Lung (tissue), 12 donors: ENCODE data around the gene EXOC4. TPM values are rescaled to one million over a fixed set of nuclear protein-coding genes. Genes with fewer than 3 reads are reported as not detected.
"Not testable (repeated sequence)": the region's sequence is repeated elsewhere in the genome, so short reads cannot be mapped to it uniquely, and the experiment has no call there.

Source experiments
- ATAC-seq: fragments of 200-7000 bp; cut with Tn5 transposase; one replicate; pipeline ENCODE4 v1.9.1; 2020; ENCODE audit warnings: moderate number of reproducible peaks; ENCODE audit not compliant: insufficient read depth, low FRiP score
- DNase-seq, 3 donors: peaks; one replicate each; pipeline ENCODE4 v3.0.0-alpha.2; 2013 to 2017
- H3K27ac ChIP-seq, 2 donors: one replicate each; pipeline ENCODE4 v1.5.1; 2013; ENCODE audit warnings: mild to moderate bottlenecking in 2 of 2, moderate library complexity in 2 of 2, control low read depth in 1 of 2, inconsistent platforms in 1 of 2, low read depth in 1 of 2, low read length in 1 of 2
- H3K27me3 ChIP-seq, 3 donors: one replicate each; pipeline ENCODE4 v1.5.1; 2013; ENCODE audit warnings: low read length in 2 of 3; ENCODE audit not compliant: control insufficient read depth in 3 of 3, insufficient read depth in 3 of 3
- H3K36me3 ChIP-seq, 4 donors: one replicate each; pipeline ENCODE4 v1.5.1; 2013; ENCODE audit warnings: low read length in 4 of 4, mild to moderate bottlenecking in 1 of 4, moderate library complexity in 1 of 4; ENCODE audit not compliant: control insufficient read depth in 4 of 4, insufficient read depth in 4 of 4
- H3K4me1 ChIP-seq, 5 donors: one replicate each; pipeline ENCODE4 v1.5.1; 2013; ENCODE audit warnings: low read length in 5 of 5, mild to moderate bottlenecking in 2 of 5, moderate library complexity in 1 of 5; ENCODE audit not compliant: control insufficient read depth in 5 of 5, insufficient read depth in 5 of 5
- H3K4me3 ChIP-seq: one replicate; pipeline ENCODE4 v1.5.1; 2013; ENCODE audit warnings: mild to moderate bottlenecking, control low read depth, moderate library complexity
- H3K9ac ChIP-seq, 2 donors: one replicate each; pipeline ENCODE4 v1.5.1; 2013; ENCODE audit warnings: low read length in 2 of 2, control low read depth in 1 of 2; ENCODE audit not compliant: insufficient read depth in 1 of 2
- H3K9me3 ChIP-seq, 4 donors: one replicate each; pipeline ENCODE4 v1.5.1; 2013; ENCODE audit warnings: low read length in 3 of 4, mild to moderate bottlenecking in 1 of 4, moderate library complexity in 1 of 4; ENCODE audit not compliant: control insufficient read depth in 4 of 4, insufficient read depth in 3 of 4
- WGBS, 2 donors: extraction: QIAGEN DNeasy Blood & Tissue Kit; methylation state at CpG; one replicate each; pipeline ENCODE4 v1.1.7; 2013; 5-methylcytosine and 5-hydroxymethylcytosine counted together
- polyA plus RNA-seq, 2 donors: library from polyadenylated mRNA; stranded (reverse); fragments of 200-250 nt; gene quantifications; one replicate each; pipeline ENCODE4 v1.2.1, GENCODE V29; 2013
- total RNA-seq, 2 donors: library from RNA; depleted of rRNA in 1 of 2; stranded (reverse); fragments of >200 nt in 1 of 2; gene quantifications; one replicate each; pipeline ENCODE4 v1.2.1, GENCODE V29; 2014 to 2021
- TF ChIP-seq, protein P1 (sequence below): IDR thresholded peaks from 2 replicates; pipeline ENCODE4 v1.5.1; 2012; ENCODE audit warnings: mild to moderate bottlenecking; ENCODE audit errors: control extremely low read depth, extremely low read depth
- donor health status: control.
- donor health status: control.
- donor health status: Bipolar disorder and iron deficiency.
- donor health status: healthy.
- donor health status: DM: yes; HTN: yes; CAD: no.

Gene EXOC4
- total and polyA plus RNA-seq, 4 donors, result 10.3 to 232 (median 47.4) TPM

DNA sequence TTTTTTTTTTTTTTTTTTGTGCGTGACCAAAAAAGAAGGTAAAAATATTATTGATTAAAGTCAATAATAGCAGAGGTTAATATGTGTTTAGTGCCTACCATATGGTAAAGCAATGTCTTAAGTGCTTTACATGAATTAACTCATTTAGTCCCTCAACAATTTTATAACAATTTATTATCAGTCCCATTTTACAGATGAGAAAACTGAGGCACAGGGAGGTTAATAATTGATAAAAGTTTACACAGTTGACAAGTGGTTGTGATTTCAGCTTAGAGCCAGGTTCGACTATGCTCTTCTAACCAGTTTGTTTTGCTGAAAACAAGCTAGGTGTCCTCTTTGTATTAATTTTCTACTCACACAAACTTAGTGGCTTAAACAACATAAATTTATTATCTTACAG is 67.0 kb downstream of the EXOC4 start:
- H3K27ac ChIP-seq, result no peak overlapping the region
- 93 to 97% methylated on average over 2 of the region's 2 CpGs for WGBS, 2 donors
- H3K27me3 ChIP-seq, result no peaks in the 10 kb centered on the region
- no peak overlapping the region for H3K9ac ChIP-seq
- DNase-seq (no peak), ATAC-seq (no peak)
- H3K9me3 ChIP-seq, result no peaks in the 10 kb centered on the region
- peaks cover 0 to 2% (median 0%) of the 10 kb centered on the region in 5 donors for H3K4me1 ChIP-seq
- peaks cover 0 to 10% (median 5%) of the 10 kb centered on the region in 4 donors for H3K36me3 ChIP-seq
- H3K4me3 ChIP-seq, result no peak overlapping the region
- TF ChIP-seq, protein P1, sequence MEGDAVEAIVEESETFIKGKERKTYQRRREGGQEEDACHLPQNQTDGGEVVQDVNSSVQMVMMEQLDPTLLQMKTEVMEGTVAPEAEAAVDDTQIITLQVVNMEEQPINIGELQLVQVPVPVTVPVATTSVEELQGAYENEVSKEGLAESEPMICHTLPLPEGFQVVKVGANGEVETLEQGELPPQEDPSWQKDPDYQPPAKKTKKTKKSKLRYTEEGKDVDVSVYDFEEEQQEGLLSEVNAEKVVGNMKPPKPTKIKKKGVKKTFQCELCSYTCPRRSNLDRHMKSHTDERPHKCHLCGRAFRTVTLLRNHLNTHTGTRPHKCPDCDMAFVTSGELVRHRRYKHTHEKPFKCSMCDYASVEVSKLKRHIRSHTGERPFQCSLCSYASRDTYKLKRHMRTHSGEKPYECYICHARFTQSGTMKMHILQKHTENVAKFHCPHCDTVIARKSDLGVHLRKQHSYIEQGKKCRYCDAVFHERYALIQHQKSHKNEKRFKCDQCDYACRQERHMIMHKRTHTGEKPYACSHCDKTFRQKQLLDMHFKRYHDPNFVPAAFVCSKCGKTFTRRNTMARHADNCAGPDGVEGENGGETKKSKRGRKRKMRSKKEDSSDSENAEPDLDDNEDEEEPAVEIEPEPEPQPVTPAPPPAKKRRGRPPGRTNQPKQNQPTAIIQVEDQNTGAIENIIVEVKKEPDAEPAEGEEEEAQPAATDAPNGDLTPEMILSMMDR, result no peak

DNA sequence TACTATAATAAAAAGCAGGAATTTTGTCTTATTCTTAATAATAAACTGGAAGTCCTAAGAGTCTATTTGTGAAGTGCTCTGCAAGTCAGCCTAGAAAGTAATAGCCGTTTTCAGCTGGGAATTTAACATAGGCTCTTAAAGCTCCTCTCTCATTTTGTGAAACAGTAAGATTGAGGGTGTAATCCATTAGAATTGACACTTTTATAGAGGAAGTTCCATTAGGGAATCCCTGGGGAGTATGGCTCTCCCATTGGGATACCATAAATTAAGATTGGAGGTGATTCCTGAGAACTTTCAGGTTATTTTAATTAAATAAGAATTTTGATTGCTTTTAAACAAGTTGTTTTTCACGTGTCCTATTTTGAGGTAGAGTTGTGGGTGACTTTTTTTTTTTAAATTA is 68.0 kb downstream of the EXOC4 start:
- Histone ChIP-seq H3K36me3 (peaks cover 0 to 10% (median 5%) of the 10 kb centered on the region in 4 donors), H3K4me1 (peaks cover 0 to 2% (median 0%) of the 10 kb centered on the region in 5 donors), H3K9me3 (no peaks in the 10 kb centered on the region), H3K9ac (no peak overlapping the region), H3K4me3 (no peak overlapping the region), H3K27ac (no peak overlapping the region), H3K27me3 (no peaks in the 10 kb centered on the region)
- no peak for DNase-seq
- ATAC-seq, result no peak
- TF ChIP-seq, protein P1, result no peak
- 89 to 96% methylated on average over 2 of the region's 2 CpGs for WGBS, 2 donors

DNA sequence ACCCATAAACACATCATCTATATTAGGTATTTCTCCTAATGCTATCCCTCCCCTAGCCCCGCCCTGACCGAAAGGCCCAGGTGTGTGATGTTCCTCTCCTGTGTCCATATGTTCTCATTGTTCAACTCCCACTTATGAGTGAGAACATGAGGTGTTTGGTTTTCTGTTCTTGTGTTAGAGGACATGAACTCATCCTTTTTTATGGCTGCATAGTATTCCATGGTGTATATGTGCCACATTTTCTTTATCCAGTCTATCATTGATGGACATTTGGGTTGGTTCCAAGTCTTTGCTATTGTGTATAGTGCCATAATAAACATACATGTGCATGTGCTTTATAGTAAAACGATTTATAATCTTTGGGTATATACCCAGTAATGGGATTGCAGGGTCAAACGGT is 68.5 kb downstream of the EXOC4 start:
- not testable (repeated sequence) for H3K9me3 ChIP-seq, ATAC-seq, H3K27me3 ChIP-seq, H3K27ac ChIP-seq, H3K4me3 ChIP-seq, DNase-seq, H3K4me1 ChIP-seq, H3K9ac ChIP-seq, H3K36me3 ChIP-seq
- 95 to 98% methylated on average over 4 of the region's 4 CpGs for WGBS, 2 donors

DNA sequence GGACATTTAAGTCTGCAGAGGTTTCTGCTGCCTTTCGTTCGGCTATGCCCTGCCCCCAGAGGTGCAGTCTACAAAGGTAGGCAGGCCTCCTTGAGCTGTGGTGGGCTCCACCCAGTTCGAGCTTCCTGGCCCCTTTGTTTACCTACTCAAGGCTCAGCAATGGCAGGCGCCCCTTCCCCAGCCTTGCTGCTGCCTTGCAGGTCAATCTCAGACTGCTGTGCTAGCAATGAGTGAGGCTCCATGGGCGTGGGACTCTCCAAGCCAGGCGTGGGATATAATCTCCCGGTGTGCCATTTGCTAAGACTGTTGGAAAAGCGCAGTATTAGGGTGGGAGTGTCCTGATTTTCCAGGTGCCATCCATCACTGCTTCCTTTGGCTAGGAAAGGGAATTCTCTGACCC is 73.9 kb downstream of the EXOC4 start:
- not testable (repeated sequence) for H3K36me3 ChIP-seq, H3K4me3 ChIP-seq, H3K9me3 ChIP-seq, ATAC-seq, H3K27me3 ChIP-seq, H3K9ac ChIP-seq, DNase-seq, H3K4me1 ChIP-seq, H3K27ac ChIP-seq
- 97 to 99% methylated on average over 8 of the region's 8 CpGs for WGBS, 2 donors

DNA sequence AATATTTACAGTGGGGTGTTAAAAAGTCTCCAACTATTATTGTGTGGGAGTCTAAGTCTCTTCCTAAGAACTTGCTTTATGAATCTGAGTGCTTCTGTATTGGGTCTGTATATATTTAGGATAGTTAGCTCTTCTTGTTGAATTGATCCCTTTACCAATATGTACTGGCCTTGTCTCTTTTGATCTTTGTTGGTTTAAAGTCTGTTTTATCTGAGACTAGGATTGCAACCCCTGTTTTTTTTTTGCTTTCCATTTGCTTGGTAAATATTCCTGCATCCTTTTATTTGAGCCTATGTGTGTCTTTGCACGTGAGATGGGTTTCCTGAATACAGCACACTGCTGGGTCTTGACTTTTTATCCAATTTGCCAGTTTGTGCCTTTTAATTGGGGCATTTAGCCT is 75.1 kb downstream of the EXOC4 start:
- not testable (repeated sequence) for H3K27me3 ChIP-seq, H3K36me3 ChIP-seq, H3K4me1 ChIP-seq, H3K9me3 ChIP-seq, DNase-seq, H3K27ac ChIP-seq, ATAC-seq, H3K9ac ChIP-seq, H3K4me3 ChIP-seq
- 90 to 100% methylated on average over 1 of the region's 1 CpG for WGBS, 2 donors
